ENCODE data around the gene SRD5A3.

DNA sequence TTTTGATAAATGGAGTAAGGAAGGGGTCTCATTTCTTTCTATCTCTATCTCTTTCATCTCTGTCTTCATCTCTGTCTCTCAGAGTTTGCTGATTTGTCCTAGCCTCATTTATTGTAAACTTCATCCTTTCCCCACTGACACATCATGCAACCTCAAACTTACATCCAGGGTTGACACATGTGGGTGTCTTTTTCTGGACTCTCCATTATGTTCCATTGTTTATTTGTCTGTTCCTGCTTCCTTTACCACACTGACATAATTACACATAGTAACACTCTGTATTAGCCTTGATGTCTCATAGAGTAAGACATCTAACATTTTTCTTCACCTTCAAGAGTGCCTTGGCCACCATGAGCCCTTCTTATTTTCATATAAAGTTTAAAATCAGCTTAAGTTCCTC, 8.1 kb upstream of the SRD5A3 start:
- TF ChIP-seq GATA2 (IDR thresholded peaks at IDR 0.05; ENCODE audit: low read depth, low read length), result no peak
- TF ChIP-seq GATA3 (IDR thresholded peaks at IDR 0.05; ENCODE audit: low read depth, low read length), result no peak
